Spleen (tissue), 7 donors: ENCODE measurements around the gene HOMER1.

Experiments used
- CTCF ChIP-seq, 11 experiments: fragments of 200-600 bp in 7 of 11; fragments of 450-650 bp in 4 of 11; sonication (generic) in 4 of 11; IDR thresholded peaks in 8 of 11; conservative IDR thresholded peaks in 3 of 11; 1 replicate in 7 of 11; 2 replicates in 4 of 11; pipeline versions ENCODE4 v1.4.0 to v1.8.0; 2016 to 2021; ENCODE audit warnings: antibody characterized with exemption in 11 of 11, inconsistent platforms in 4 of 11, mild to moderate bottlenecking in 1 of 11
- POLR2A ChIP-seq, 3 donors: fragments of 450-650 bp; IDR thresholded peaks; one replicate each; pipeline ENCODE4 v1.5.1; 2017; ENCODE audit warnings: antibody characterized with exemption in 3 of 3, mild to moderate bottlenecking in 1 of 3
- donor health status: DM: no; HTN: no; CAD: no; lungs with moderate emphysema.
- donor health status: DM: no; HTN: no; CAD: no.
- donor health status: DM: no; HTN: no; CAD: no.

- TF ChIP-seq CTCF (IDR thresholded peaks at IDR 0.05 in 8 of 11, conservative IDR thresholded peaks at IDR 0.05 in 3 of 11) (no peak), POLR2A (IDR thresholded peaks at IDR 0.05) (no peak)
Measured at GRCh38 chr5:79480991-79481390, 32.9 kb downstream of the HOMER1 start.
